Stimulated activated CD4-positive, alpha-beta T cell treated with anti-CD3 and anti-CD28 coated beads, TNF-alpha, amount 100 ng/mL, for 48 hours (primary cell): Measurements from ENCODE around the gene DIS3L2.
"Not testable (repeated sequence)": the region's sequence is repeated elsewhere in the genome, so short reads cannot be mapped to it uniquely, and the experiment has no call there.

Experiments used
- DNase-seq, 3 donors: peaks; one replicate each; pipeline ENCODE4 v3.0.0-alpha.2; 2020; ENCODE audit warnings: low read depth in 3 of 3

Gene DIS3L2

GRCh38 chr2:232347369-232347768 lies 385.9 kb downstream of the DIS3L2 start:
- DNase-seq, result no peak

DNA sequence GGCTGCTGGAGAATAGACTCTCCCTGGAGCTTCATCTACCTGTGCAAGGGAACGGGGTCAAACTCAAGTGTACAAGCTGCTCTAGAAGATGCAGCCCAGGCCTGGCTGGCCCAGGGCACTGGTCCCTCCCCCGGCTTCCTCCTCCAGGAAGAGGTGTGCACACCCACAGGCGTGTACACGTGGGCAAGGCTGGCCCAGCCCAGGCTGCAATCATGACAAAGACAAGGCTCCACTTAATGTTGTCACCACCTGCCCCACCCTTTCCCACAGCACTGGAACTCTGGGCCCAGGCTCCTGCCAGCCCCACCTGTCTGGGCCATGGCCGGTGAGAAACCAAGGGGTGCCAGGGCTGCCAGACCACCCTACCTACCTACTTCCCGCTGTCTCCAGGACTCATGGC lies 387.4 kb downstream of the DIS3L2 start:
- no peak for DNase-seq

- DNase-seq, result no peak
Observed at GRCh38 chr2:232349546-232349945, 388.0 kb downstream of the DIS3L2 start.

DNA sequence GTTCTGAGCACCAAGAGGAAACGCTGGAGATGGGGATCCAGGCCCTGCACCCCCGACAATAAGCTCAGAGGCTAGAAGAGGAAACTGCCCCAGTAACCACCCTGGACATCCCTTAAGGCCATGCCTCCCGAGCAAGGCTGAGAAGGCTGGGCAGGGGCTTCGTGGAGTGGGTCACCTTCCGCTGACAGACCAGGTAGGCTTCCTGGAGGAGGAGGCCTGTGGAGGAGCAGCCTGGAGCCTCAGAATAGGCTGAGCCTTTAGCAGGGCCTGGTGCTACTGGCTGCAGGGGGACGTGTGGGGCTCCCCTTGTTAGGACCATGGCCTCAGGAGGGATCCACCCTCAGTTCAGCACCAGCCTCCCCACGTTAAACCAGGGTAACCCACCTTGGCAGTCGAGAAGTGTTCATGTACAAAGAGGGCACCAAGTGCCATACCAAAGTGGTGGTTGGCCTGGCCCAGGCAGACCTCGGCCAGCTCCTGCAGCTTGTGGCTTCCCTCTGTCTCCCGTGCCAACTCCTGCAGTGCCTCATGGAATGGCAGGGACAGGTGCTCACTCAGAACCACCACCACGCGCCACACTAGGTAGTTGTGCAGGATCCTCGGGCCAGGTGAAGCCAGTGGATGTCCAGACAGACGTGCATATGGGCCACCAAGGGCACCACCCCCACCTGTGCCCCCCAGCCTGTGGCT lies 388.6 kb downstream of the DIS3L2 start:
- no peak for DNase-seq

GRCh38 chr2:232350804-232351685 lies 389.5 kb downstream of the DIS3L2 start:
- DNase-seq, result no peak

GRCh38 chr2:232351686-232352510 lies 390.4 kb downstream of the DIS3L2 start:
- no peak for DNase-seq

GRCh38 chr2:232352511-232353091 lies 391.1 kb downstream of the DIS3L2 start:
- DNase-seq, result no peak

- no peak for DNase-seq
Observed at GRCh38 chr2:232353096-232353495, 391.6 kb downstream of the DIS3L2 start.

DNA sequence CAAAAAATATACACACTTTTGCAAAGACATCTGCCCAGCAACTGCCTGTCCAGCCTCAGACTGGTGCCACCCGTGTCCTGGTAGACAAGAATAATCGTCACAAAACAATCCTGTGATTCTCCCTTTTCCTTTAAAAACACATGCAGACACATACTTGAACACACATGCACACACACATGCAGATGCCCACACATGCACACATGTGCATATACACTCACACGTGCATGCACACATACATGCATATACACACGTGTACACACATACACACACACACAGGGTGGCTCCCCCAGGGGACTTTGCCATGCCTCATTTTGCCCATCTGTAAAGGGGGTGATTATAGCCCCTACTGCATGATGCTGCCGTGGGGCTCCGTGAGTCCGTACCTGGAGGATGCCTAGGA lies 392.1 kb downstream of the DIS3L2 start:
- no peak for DNase-seq

GRCh38 chr2:232354069-232354468 lies 392.6 kb downstream of the DIS3L2 start:
- no peak for DNase-seq

GRCh38 chr2:232361646-232362045 lies 400.1 kb downstream of the DIS3L2 start:
- no peak for DNase-seq

DNA sequence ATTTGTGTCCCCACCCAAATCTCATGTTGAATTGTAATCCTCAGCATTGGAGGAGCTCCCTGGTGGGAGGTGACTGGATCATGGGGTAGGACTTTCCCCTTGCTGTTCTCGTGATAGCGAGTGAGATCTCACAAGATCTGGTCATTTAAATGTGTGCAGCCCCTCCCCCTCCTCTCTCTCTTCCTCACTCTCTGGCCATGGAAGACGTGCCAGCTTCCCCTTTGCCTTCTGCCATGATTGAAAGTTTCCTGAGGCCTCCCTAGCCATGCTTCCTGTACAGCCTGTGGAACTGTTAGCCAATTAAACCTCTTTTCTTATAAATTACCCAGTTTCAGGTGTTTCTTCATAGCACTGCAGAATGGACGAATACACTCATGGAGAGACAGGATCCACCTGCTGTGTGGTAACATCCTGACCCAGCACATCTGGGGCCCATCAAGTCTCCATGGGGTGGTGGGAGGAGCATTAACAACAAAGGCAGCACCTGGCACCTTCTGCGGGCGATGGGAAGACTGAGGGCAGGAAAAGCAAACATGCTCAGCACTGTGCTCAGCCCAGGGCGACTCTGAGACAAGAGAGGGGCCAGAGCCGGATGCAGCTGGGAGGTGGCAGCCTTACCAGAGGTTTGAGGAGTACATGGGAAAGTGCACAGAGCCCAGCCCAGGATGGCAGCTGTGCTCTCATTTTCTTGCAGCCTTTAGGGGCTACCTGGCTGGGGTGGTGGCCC lies 400.8 kb downstream of the DIS3L2 start:
- no peak for DNase-seq

- not testable (repeated sequence) for DNase-seq
Observed at GRCh38 chr2:232363064-232363783, 401.7 kb downstream of the DIS3L2 start.

DNA sequence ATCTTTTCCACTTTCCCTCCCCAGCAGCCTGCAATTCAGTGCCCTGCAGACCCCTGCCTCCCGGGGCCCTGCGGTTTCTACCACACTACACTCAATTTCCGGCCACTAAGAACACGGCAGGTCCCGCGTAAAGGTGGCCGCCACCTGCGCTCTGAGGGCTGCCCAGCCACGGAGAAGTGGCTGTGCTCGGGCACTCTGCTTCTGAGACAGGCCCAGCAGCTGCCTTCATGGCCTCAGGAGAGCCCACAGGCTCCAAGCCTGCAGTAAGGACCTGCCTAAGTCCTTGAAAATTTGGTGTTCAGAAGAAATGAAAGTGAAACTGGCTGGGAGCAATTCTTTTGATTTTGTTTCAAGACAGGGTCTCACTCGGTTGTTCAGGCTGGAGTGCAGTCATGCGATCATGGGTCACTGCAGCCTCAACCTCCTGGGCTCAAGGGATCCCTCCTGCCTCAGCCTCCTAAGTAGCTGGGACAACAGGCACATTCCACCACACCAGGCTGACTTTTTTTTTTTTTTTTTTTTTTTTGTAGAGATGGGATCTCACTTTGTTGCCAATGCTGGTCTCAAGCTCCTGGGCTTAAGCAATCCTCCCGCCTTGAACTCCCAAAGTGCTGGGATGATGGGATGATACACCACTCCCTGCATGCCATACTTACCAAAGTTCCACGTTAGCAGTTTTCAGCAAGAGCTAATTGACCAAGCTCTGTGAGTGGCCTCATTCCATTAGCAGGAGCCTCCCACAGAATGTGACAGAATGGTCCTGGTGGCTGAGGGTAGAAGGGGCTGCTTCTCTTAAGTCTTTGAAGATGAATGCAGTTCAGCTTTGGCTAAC lies 402.5 kb downstream of the DIS3L2 start:
- DNase-seq, result no peak

GRCh38 chr2:232364806-232365594 lies 403.5 kb downstream of the DIS3L2 start:
- not testable (repeated sequence) for DNase-seq

DNA sequence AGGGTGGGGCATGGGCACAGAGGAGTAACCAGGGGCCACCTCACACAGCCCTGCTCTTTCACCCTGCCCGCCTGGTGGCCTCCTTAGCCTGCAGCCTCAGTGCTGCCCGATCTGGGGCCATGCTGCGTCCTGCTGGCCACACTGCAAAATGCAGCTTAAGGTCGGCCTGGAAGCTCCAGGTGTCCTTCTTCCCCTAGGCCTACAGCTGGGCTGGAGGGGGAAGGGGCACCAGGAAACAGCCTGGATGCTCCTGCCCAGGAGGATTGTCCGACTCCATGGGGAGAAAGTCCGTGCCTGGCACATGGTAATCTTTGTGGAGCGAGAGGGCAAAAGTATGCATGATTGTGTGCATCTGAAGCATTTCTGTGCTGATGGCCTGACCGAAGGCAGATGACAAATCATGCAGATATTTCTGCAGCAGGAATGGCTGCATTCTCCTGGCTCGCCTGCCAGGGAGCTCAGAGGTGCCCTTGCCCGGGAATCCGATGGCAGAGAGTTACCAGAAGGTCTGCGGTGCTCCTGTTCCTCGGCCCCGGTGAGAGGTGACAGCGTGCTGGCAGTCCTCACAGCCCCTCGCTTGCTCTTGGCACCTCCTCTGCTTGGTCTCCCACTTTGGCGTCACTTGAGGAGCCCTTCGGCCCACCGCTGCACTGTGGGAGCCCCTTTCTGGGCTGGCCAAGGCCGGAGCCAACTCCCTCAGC lies 404.3 kb downstream of the DIS3L2 start:
- no peak for DNase-seq

GRCh38 chr2:232366461-232366860 lies 404.9 kb downstream of the DIS3L2 start:
- DNase-seq, result not testable (repeated sequence)

DNA sequence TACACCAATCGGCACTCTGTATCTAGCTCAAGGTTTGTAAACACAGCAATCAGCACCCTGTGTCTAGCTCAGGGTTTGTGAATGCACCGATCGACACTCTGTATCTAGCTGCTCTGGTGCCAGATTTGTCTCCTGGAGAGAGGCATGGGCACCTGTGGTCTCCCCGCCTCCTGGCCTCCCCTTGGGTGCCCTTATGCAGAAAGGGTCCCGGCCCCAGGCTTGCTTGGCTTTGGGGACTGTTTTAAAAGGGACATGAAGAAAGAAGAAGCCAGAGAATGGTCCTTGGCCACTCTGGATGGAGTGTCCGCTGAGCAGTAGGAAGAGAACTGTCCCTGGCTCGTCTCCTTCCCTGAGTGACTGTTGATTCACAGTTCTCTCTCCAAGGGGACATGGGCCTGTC lies 405.5 kb downstream of the DIS3L2 start:
- no peak for DNase-seq
